Endothelial cell of umbilical vein (primary cell): Measurements from ENCODE around the gene PTBP3. TPM values are rescaled to one million over a fixed set of nuclear protein-coding genes. Genes with fewer than 3 reads are reported as not detected.
"Not testable (repeated sequence)": the region's sequence is repeated elsewhere in the genome, so short reads cannot be mapped to it uniquely, and the experiment has no call there.

Source experiments
- BruUV-seq: library from RNA; stranded (reverse); fragments of 400-500 nt; replicated peaks from 2 replicates; lab custom pipeline; 2021; lab: Mats Ljungman, UMichigan
- CTCF ChIA-PET: fragments of 300-600, 350-600 bp; sonication (Branson Sonifier 250); formaldehyde crosslinking; loops from one replicate; lab custom pipeline; 2021; ENCODE audit warnings: antibody characterized with exemption, inconsistent platforms; lab: Charles Lee
- POLR2A ChIA-PET: fragments of 300-600, 350-600 bp; sonication (Branson Sonifier 250); formaldehyde crosslinking; loops from one replicate; lab custom pipeline; 2021; ENCODE audit warnings: antibody characterized with exemption, inconsistent platforms; lab: Charles Lee
- DNase-seq: peaks from one replicate; pipeline ENCODE4 v3.0.0-alpha.2; 2011; ENCODE audit warnings: low read depth, low spot score
- FAIRE-seq: peaks from 2 replicates; lab custom pipeline; 2011; peaks lifted over from hg19 to GRCh38; lab: Jason Lieb, UNC
- H2AFZ ChIP-seq: 2 replicates; pipeline ENCODE4 v1.6.0; 2012; ENCODE audit warnings: low read depth, low read length, control low read depth, inconsistent platforms
- H3K27ac ChIP-seq: 2 replicates; pipeline ENCODE4 v1.5.1; 2011; ENCODE audit warnings: low read depth, mild to moderate bottlenecking, control low read depth, low read length, moderate library complexity; ENCODE audit not compliant: insufficient read depth
- H3K27me3 ChIP-seq, 2 experiments: 2 replicates each; pipeline versions ENCODE4 v1.6.0 to v1.6.1; 2011; ENCODE audit warnings: low read length in 2 of 2, mixed read lengths in 1 of 2; ENCODE audit not compliant: control insufficient read depth in 2 of 2, insufficient read depth in 2 of 2
- H3K36me3 ChIP-seq, 2 experiments: 2 replicates in 1 of 2; 3 replicates in 1 of 2; pipeline ENCODE4 v1.5.1; 2011; ENCODE audit warnings: low read length in 2 of 2, mild to moderate bottlenecking in 1 of 2, moderate library complexity in 1 of 2; ENCODE audit not compliant: control insufficient read depth in 2 of 2, insufficient read depth in 2 of 2; ENCODE audit errors: extremely low read depth in 1 of 2
- H3K4me1 ChIP-seq: 3 replicates; pipeline ENCODE4 v1.5.1; 2011; ENCODE audit warnings: mild to moderate bottlenecking, low read length; ENCODE audit not compliant: control insufficient read depth, insufficient read depth; ENCODE audit errors: extremely low read depth
- H3K4me2 ChIP-seq: 2 replicates; pipeline ENCODE4 v1.6.1; 2011; ENCODE audit warnings: low read length, control low read depth, mixed read lengths; ENCODE audit not compliant: insufficient read depth
- H3K4me3 ChIP-seq, 3 experiments: fragments of 200-600 bp in 1 of 3; sonication (generic), shearing (Covaris generic) in 1 of 3; replicated peaks in 1 of 3; 2 replicates each; pipeline ENCODE4 v1.5.1; 2011 to 2016; ENCODE audit warnings: control low read depth in 3 of 3, low read length in 3 of 3, mild to moderate bottlenecking in 2 of 3, inconsistent platforms in 1 of 3, low read depth in 1 of 3, moderate library complexity in 1 of 3; ENCODE audit not compliant: insufficient read depth in 1 of 3
- H3K79me2 ChIP-seq: 2 replicates; pipeline ENCODE4 v1.6.0; 2012; ENCODE audit warnings: low read length, inconsistent platforms; ENCODE audit not compliant: control insufficient read depth, insufficient read depth
- H3K9ac ChIP-seq: replicated peaks from 2 replicates; pipeline ENCODE3; 2011; ENCODE audit warnings: low read length, control low read depth; ENCODE audit not compliant: insufficient read depth; ENCODE audit errors: extremely low read depth
- H3K9me1 ChIP-seq: replicated peaks from 3 replicates; pipeline ENCODE4 v1.6.0; 2011; ENCODE audit warnings: mild to moderate bottlenecking, low read length; ENCODE audit not compliant: control insufficient read depth, insufficient read depth; ENCODE audit errors: extremely low read depth
- H3K9me3 ChIP-seq: replicated peaks from 2 replicates; pipeline ENCODE4 v1.5.1; 2012; ENCODE audit warnings: low read length, inconsistent platforms; ENCODE audit not compliant: control insufficient read depth, insufficient read depth
- H4K20me1 ChIP-seq: replicated peaks from 2 replicates; pipeline ENCODE3; 2011; ENCODE audit warnings: mild to moderate bottlenecking, low read length; ENCODE audit not compliant: control insufficient read depth, insufficient read depth; ENCODE audit errors: extremely low read depth
- EZH2 ChIP-seq: IDR thresholded peaks from 2 replicates; pipeline ENCODE4 v1.6.1; 2012; ENCODE audit warnings: borderline replicate concordance, low read depth, mild to moderate bottlenecking, moderate library complexity, low read length, inconsistent platforms; ENCODE audit not compliant: severe bottlenecking
- FOS ChIP-seq: IDR thresholded peaks from 2 replicates; pipeline ENCODE4 v1.6.1; 2011; ENCODE audit warnings: mild to moderate bottlenecking, low read length, moderate library complexity, borderline replicate concordance; ENCODE audit not compliant: insufficient read depth
- GATA2 ChIP-seq: IDR thresholded peaks from 2 replicates; pipeline ENCODE4 v1.7.0; 2011; ENCODE audit warnings: low read depth, mild to moderate bottlenecking, moderate library complexity, mixed read lengths, low read length; ENCODE audit not compliant: insufficient read length, insufficient read depth
- JUN ChIP-seq: IDR thresholded peaks from 2 replicates; pipeline ENCODE4 v1.6.1; 2011; ENCODE audit warnings: borderline replicate concordance, low read depth; ENCODE audit not compliant: insufficient read length, insufficient read depth
- MYC ChIP-seq: IDR thresholded peaks from one replicate; pipeline ENCODE4 v1.6.1; 2011; ENCODE audit warnings: mild to moderate bottlenecking, low read depth, low read length
- POLR2A ChIP-seq: IDR thresholded peaks from 2 replicates; pipeline ENCODE4 v1.6.1; 2012; ENCODE audit warnings: low read depth, mild to moderate bottlenecking, control low read depth, low read length
- POLR2AphosphoS5 ChIP-seq: IDR thresholded peaks from 2 replicates; pipeline ENCODE4 v1.6.1; 2012; ENCODE audit warnings: low read depth, mild to moderate bottlenecking, control low read depth, low read length, moderate library complexity; ENCODE audit not compliant: insufficient read depth
- dilution Hi-C: fragments of 300-500 bp; cut with MboI; formaldehyde crosslinking; loops from one replicate; pipeline ENCODE4 v1.15.0; 2019; ENCODE audit warnings: low sequenced_read_pairs; ENCODE audit not compliant: extremely low pct_ligation_motif_present
- intact Hi-C: fragments of 100-400 bp; cut with micrococcal nuclease; formaldehyde crosslinking; loops from one replicate; pipeline ENCODE4 v1.10.0; 2022
- polyA plus RNA-seq, 4 experiments: library from polyadenylated mRNA; depleted of rRNA in 3 of 4; stranded (reverse) in 3 of 4; unstranded in 1 of 4; fragments of >200 nt; gene quantifications; 2 replicates each; pipeline versions ENCODE4 v1.2.1 to v1.2.3, GENCODE V29; 2011 to 2012; ENCODE audit warnings: missing spikeins in 1 of 4
- total RNA-seq: library from RNA; stranded (reverse); gene quantifications from 2 replicates; pipeline ENCODE4 v1.2.3, GENCODE V29; 2021
- TF ChIP-seq, protein P1 (sequence below), 2 donors: IDR thresholded peaks; 1 replicate in 1 of 2; 2 replicates in 1 of 2; pipeline ENCODE4 v1.5.1; 2011; ENCODE audit warnings: low read length in 2 of 2, mild to moderate bottlenecking in 2 of 2, moderate library complexity in 2 of 2, control low read depth in 1 of 2, inconsistent platforms in 1 of 2, low read depth in 1 of 2; ENCODE audit not compliant: insufficient read depth in 1 of 2; ENCODE audit errors: extremely low read depth in 1 of 2
- TF ChIP-seq, protein P2 (sequence below): IDR thresholded peaks from 2 replicates; pipeline ENCODE4 v1.6.1; 2011; ENCODE audit not compliant: insufficient read depth, insufficient read length

The PTBP3 gene
- total and polyA plus RNA-seq, 2 donors (not counting 3 experiments of a cell fraction or from before 2014, with no cell fraction given), result 42.4 to 75.0 TPM

DNA sequence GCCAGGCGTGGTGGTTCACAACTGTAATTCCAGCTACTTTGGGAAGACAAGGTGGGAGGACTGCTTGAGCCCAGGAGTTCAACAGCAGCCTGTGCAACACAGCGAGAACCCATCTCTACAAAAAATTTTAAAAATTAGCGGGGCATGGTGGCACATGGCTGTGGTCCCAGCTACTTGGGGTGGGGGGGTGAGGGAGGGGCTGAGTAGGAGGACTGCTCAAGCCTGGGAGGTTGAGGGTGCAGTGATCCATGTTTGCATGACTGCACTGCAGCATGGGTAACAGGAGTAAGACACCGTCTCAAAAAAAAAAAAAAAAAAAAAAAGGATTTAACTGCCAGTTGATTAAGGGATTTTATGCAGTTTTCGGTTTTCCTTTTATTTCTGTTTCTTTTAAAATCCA lies 65.0 kb downstream of the PTBP3 start:
- no peaks in the 10 kb centered on the region for H3K9me1 ChIP-seq
- dilution Hi-C loops, result no loop called here
- no TSS peak for BruUV-seq
- intact Hi-C loops, result no loop called here
- FAIRE-seq (no peak), DNase-seq (no peak)
- H4K20me1 ChIP-seq, result no peaks in the 10 kb centered on the region
- H2AFZ ChIP-seq, result no peak overlapping the region
- H3K79me2 ChIP-seq, result peaks cover 46% of the 10 kb centered on the region
- peaks cover 6% of the 10 kb centered on the region for H3K4me1 ChIP-seq
- no peaks in the 10 kb centered on the region for H3K9me3 ChIP-seq
- no peaks in the 10 kb centered on the region for H3K27me3 ChIP-seq
- no peak overlapping the region for H3K9ac ChIP-seq
- ChIA-PET CTCF (no interaction called here), POLR2A (no interaction called here)
- no peak overlapping the region for H3K27ac ChIP-seq
- H3K4me3 ChIP-seq, result no peak overlapping the region
- TF ChIP-seq EZH2, result no peak
- no peak for TF ChIP-seq MYC
- no peak for TF ChIP-seq POLR2A
- no peak for TF ChIP-seq GATA2
- TF ChIP-seq JUN, result no peak
- TF ChIP-seq, protein P1, sequence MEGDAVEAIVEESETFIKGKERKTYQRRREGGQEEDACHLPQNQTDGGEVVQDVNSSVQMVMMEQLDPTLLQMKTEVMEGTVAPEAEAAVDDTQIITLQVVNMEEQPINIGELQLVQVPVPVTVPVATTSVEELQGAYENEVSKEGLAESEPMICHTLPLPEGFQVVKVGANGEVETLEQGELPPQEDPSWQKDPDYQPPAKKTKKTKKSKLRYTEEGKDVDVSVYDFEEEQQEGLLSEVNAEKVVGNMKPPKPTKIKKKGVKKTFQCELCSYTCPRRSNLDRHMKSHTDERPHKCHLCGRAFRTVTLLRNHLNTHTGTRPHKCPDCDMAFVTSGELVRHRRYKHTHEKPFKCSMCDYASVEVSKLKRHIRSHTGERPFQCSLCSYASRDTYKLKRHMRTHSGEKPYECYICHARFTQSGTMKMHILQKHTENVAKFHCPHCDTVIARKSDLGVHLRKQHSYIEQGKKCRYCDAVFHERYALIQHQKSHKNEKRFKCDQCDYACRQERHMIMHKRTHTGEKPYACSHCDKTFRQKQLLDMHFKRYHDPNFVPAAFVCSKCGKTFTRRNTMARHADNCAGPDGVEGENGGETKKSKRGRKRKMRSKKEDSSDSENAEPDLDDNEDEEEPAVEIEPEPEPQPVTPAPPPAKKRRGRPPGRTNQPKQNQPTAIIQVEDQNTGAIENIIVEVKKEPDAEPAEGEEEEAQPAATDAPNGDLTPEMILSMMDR (IDR thresholded peaks at IDR 0.05; ENCODE audit: extremely low read depth in 1 of 2, insufficient read depth in 1 of 2, low read depth in 1 of 2, low read length in 2 of 2), result no peak
- no peak for TF ChIP-seq FOS
- no peak for TF ChIP-seq POLR2AphosphoS5
- TF ChIP-seq, protein P2, sequence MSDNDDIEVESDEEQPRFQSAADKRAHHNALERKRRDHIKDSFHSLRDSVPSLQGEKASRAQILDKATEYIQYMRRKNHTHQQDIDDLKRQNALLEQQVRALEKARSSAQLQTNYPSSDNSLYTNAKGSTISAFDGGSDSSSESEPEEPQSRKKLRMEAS, result no peak
- no peak overlapping the region for H3K4me2 ChIP-seq
- H3K36me3 ChIP-seq, result peaks cover 0 to 9% of the 10 kb centered on the region in 2 experiments

DNA sequence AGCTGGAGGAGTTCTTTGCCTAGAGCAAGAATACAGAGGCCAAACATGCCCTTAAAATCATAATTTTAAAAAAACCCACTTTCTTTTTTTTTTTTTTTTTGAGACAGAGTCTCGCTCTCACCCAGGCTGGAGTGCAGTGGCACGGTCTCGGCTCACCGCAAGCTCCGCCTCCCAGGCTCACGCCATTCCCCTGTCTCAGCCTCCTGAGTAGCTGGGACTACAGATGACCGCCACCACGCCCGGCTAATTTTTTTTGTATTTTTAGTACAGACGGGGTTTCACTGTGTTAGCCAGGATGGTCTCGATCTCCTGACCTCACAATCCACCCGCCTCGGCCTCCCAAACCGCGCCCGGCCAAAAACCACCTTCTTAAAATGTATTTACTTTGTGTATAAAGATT lies 66.3 kb downstream of the PTBP3 start:
- POLR2A ChIA-PET, FAIRE-seq, BruUV-seq, CTCF ChIA-PET, H3K9ac ChIP-seq, H3K27ac ChIP-seq, H3K27me3 ChIP-seq, H4K20me1 ChIP-seq, intact Hi-C loops, H2AFZ ChIP-seq, dilution Hi-C loops, H3K4me2 ChIP-seq, DNase-seq, H3K9me3 ChIP-seq, H3K4me3 ChIP-seq, H3K9me1 ChIP-seq, H3K4me1 ChIP-seq, H3K36me3 ChIP-seq: not testable (repeated sequence)
- peaks cover 38% of the 10 kb centered on the region for H3K79me2 ChIP-seq
